Erythroblast (primary cell): Measurements from ENCODE around the gene ERC2.

ENCODE experiments used
- GATA1 ChIP-seq: IDR thresholded peaks from 2 replicates; pipeline ENCODE4 v1.6.1; 2011; ENCODE audit warnings: low read depth, mild to moderate bottlenecking, control low read depth, low read length, moderate library complexity
- POLR2A ChIP-seq: IDR thresholded peaks from 2 replicates; pipeline ENCODE4 v1.6.1; 2011; ENCODE audit warnings: mild to moderate bottlenecking, low read length

DNA sequence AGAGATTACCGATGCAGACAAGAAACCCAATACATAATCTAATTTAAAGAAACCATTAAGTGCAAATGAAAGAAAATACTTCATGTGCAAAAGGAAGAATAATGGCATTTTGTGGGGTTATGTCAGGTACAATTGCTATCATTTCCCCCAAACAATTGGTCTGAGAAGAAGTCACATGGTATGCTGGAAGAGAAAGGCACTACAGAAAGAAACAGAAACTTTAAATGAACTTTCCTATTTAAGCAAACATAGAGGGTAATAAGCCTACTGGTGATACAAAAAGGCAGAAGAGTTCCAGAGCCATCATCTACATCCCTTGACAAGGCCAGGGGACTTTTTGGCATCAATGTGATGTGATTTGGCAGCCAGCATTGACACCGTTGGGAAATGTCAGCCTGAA lies 678.8 kb downstream of the ERC2 start:
- TF ChIP-seq POLR2A (no peak), GATA1 (no peak)
